Activated T-helper 17 cell treated with anti-CD3 and anti-CD28 coated beads, Interleukin-2, amount 50 U/mL, for 72 hours (primary cell): ENCODE measurements around the gene CEBPA. TPM values are rescaled to one million over a fixed set of nuclear protein-coding genes. Genes with fewer than 3 reads are reported as not detected.

Experiments
- ATAC-seq: fragments of 150-1000 bp; cut with Tn5 transposase; replicated peaks from 2 replicates; pipeline ENCODE4 v1.10.0; 2021; ENCODE audit warnings: mild to moderate bottlenecking, moderate library complexity
- H3K27ac Mint-ChIP-seq: one replicate; pipeline ENCODE4 v1.8.0; 2022; ENCODE audit warnings: mixed read lengths
- H3K27me3 Mint-ChIP-seq: one replicate; pipeline ENCODE4 v1.8.0; 2022; ENCODE audit warnings: mixed read lengths
- H3K36me3 Mint-ChIP-seq: one replicate; pipeline ENCODE4 v1.8.0; 2022; ENCODE audit warnings: low read depth, mild to moderate bottlenecking, mixed read lengths
- H3K4me1 Mint-ChIP-seq: one replicate; pipeline ENCODE4 v1.8.0; 2022; ENCODE audit warnings: mixed read lengths
- H3K4me3 Mint-ChIP-seq: one replicate; pipeline ENCODE4 v1.8.0; 2022; ENCODE audit warnings: mild to moderate bottlenecking, mixed read lengths
- H3K9me3 Mint-ChIP-seq: one replicate; pipeline ENCODE4 v1.8.0; 2022; ENCODE audit warnings: mixed read lengths
- total RNA-seq, 2 donors: library from RNA; stranded (reverse); gene quantifications; one replicate each; pipeline ENCODE4 v1.2.3, GENCODE V29; 2022

CEBPA gene
- total RNA-seq, 2 donors from 2014 or later: 0.21 to 0.26 TPM

DNA sequence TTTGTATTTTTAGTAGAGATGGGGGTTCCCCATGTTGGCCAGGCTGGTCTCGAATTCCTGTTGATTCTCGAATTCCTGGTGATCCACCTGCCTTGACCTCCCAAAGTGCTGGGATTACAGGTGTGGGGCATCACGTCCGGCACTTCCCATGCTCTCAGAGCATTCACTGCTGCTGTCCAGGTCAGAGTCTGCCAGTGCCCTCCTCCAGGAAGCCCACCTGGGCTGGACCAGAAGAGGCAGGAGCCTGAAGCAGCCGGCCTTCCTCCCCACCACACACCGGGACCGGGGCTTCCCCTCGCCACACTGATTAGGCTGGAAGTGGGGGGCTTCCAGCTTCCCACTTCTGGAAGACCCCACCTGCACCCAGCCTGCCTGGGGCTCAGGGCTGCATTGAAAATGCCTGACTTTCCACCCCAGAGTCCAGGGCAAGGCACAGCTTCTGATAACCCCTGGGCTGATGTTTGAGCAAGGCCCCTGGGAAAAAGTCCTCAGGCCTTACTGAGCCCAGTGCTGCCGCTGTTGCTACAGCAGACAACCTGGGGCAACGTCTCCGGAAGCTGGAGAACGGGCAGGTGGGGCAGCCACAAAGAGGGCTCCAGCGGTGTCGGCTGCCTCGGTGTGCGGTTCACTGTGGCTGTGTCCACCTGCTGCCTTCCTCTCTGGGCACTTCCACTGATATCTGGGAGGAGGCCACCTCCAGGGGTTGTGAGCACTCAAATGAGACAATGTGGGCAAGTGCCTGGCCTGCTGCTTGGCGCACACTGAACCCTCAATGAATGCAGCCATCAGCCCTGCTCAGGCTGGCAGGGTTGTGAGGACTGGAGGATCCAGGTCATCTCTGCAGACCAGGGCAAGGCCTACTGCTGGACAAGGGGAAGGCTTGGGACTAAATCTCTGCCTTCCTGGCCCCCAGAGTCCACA lies 22.6 kb downstream of the CEBPA start:
- Mint-ChIP-seq H3K36me3 (no peaks in the 10 kb centered on the region), H3K27ac (peak overlapping the region; percentile 16), H3K27me3 (no peaks in the 10 kb centered on the region), H3K4me1 (peaks cover 7% of the 10 kb centered on the region), H3K9me3 (no peaks in the 10 kb centered on the region), H3K4me3 (peak overlapping the region; percentile 2)
- no peak for ATAC-seq

DNA sequence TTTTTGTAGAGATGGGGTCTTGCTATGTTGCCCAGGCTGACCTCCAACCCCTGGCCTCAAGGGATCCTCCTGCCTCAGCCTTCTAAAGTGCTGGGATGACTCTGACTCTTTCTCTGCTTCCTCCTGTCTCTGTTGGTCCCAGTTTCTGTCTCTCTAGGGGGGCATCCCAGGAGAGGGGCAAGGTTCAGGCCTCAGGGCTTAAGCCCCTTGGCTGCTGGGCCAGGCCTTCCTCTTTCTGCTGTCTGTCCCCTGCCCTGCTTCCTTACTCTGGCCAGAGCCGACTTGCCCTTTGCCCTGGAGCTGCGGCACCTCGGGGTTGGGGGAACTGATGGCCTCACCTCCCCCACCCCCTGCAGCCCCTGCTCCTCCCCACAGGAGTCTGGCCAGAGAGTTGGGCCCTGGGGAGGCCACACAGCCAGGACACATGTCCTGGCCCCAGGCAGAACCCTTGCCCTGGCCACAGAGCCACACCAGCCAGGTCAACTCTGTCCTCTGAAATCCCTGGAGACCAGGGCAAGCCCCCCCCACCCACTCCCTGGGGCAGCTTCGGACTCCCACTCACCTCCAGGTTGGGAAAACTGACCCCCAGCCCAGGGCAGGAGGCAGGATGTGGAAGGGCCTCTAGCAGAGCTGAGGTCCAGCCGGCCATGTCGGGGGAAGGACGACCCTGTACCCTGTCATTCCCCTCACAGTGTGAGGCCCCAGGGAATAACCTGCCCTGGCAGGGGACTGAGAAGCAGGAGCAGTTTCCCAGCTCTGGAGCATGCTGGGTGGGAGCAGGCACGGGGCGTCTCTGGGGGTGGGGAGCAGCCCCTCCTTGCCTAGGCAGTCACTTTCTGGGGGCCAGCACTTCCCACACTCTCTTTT lies 23.7 kb downstream of the CEBPA start:
- H3K4me1 Mint-ChIP-seq: peaks cover 13% of the 10 kb centered on the region
- H3K9me3 Mint-ChIP-seq: no peaks in the 10 kb centered on the region
- no peaks in the 10 kb centered on the region for H3K36me3 Mint-ChIP-seq
- H3K27me3 Mint-ChIP-seq: no peaks in the 10 kb centered on the region
- H3K27ac Mint-ChIP-seq: no peak overlapping the region
- ATAC-seq: no peak
- H3K4me3 Mint-ChIP-seq: no peak overlapping the region

DNA sequence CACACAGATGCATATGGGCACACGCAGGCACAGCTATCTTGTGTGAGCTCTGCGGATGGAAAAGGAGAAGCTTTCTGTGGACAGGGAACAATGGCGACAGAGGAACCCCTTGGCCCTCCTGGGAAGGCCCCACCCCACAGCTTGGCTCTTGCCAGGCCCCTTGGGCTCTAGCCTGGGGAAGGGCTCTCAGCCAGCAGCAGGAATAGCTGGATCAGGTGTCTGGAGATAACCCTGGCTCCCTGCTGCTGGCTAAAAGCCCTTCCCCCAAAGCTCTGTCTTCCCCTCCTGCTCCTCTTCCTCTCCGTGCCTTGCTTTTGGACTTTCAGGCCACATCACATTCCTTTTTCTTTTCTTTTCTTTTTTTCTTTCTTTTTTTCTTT lies 24.3 kb downstream of the CEBPA start:
- no peak for ATAC-seq
- no peaks in the 10 kb centered on the region for H3K36me3 Mint-ChIP-seq
- peaks cover 13% of the 10 kb centered on the region for H3K4me1 Mint-ChIP-seq
- H3K27ac Mint-ChIP-seq: no peak overlapping the region
- no peak overlapping the region for H3K4me3 Mint-ChIP-seq
- no peaks in the 10 kb centered on the region for H3K27me3 Mint-ChIP-seq
- no peaks in the 10 kb centered on the region for H3K9me3 Mint-ChIP-seq

GRCh38 chr19:33277434-33277833 lies 24.9 kb downstream of the CEBPA start:
- H3K4me3 Mint-ChIP-seq: no peak overlapping the region
- H3K27ac Mint-ChIP-seq: no peak overlapping the region
- no peaks in the 10 kb centered on the region for H3K9me3 Mint-ChIP-seq
- H3K36me3 Mint-ChIP-seq: no peaks in the 10 kb centered on the region
- no peak for ATAC-seq
- no peaks in the 10 kb centered on the region for H3K27me3 Mint-ChIP-seq
- peaks cover 13% of the 10 kb centered on the region for H3K4me1 Mint-ChIP-seq

DNA sequence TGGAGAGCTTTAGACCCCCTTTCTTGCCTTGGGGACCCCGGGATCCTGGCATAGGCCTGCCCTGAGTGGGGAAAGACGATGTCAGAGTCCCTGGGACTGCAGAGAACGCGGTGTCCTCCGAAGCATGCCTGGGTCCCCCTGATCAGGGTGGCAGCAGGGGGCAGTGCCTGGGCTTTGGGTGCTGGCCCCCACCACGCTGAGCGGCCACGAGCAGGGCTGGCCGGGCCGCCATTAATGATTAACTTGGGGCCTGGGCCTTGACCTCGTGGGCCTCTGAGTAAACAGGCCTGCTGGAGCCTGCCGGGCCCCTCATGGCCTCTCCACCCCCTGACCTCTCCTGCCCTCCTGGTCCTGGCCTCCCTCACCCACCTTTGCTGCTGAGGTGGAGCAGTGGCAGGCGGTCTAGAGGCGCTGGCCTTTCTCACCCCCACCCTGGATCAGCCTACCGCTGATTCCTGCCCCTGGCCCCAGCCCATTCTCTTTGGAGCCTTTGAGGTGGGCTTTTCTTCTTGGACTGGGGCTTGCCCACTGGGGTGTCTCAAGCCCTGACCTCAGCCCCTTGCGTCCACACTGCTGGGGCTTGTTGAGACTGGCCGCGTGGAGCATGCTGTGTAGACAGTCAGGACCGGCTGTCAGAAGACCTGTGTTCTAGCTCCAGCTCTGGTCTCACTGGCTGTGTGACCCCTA lies 26.3 kb downstream of the CEBPA start:
- H3K4me3 Mint-ChIP-seq: no peak overlapping the region
- no peak for ATAC-seq
- no peaks in the 10 kb centered on the region for H3K9me3 Mint-ChIP-seq
- no peak overlapping the region for H3K27ac Mint-ChIP-seq
- H3K27me3 Mint-ChIP-seq: no peaks in the 10 kb centered on the region
- H3K36me3 Mint-ChIP-seq: no peaks in the 10 kb centered on the region
- peaks cover 13% of the 10 kb centered on the region for H3K4me1 Mint-ChIP-seq

DNA sequence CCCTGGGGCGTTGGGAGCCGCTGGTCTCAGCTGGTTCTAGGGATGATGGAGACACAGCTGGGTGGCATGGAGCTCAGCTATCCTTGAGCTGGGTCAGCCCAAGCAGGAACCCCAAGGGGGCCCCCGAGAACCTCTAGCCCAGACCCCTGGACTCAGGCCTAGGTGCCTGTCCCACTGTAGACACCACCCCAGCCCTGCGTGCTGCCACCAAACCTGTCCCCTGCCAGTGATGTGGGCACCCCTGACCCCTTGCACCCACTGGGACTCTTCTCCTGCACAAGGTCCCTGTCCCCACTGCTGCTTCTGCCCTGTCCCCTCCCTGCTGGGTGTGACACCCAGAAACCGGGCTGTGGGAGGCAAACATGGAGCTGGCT lies 26.8 kb downstream of the CEBPA start:
- H3K4me1 Mint-ChIP-seq: peaks cover 12% of the 10 kb centered on the region
- no peak for ATAC-seq
- H3K9me3 Mint-ChIP-seq: no peaks in the 10 kb centered on the region
- no peak overlapping the region for H3K27ac Mint-ChIP-seq
- no peaks in the 10 kb centered on the region for H3K27me3 Mint-ChIP-seq
- no peaks in the 10 kb centered on the region for H3K36me3 Mint-ChIP-seq
- H3K4me3 Mint-ChIP-seq: no peak overlapping the region

- H3K27me3 Mint-ChIP-seq: no peaks in the 10 kb centered on the region
- no peak overlapping the region for H3K27ac Mint-ChIP-seq
- no peak overlapping the region for H3K4me3 Mint-ChIP-seq
- no peaks in the 10 kb centered on the region for H3K9me3 Mint-ChIP-seq
- H3K36me3 Mint-ChIP-seq: no peaks in the 10 kb centered on the region
- ATAC-seq: no peak
- peaks cover 6% of the 10 kb centered on the region for H3K4me1 Mint-ChIP-seq
Measured at GRCh38 chr19:33274663-33275558, 27.4 kb downstream of the CEBPA start.

DNA sequence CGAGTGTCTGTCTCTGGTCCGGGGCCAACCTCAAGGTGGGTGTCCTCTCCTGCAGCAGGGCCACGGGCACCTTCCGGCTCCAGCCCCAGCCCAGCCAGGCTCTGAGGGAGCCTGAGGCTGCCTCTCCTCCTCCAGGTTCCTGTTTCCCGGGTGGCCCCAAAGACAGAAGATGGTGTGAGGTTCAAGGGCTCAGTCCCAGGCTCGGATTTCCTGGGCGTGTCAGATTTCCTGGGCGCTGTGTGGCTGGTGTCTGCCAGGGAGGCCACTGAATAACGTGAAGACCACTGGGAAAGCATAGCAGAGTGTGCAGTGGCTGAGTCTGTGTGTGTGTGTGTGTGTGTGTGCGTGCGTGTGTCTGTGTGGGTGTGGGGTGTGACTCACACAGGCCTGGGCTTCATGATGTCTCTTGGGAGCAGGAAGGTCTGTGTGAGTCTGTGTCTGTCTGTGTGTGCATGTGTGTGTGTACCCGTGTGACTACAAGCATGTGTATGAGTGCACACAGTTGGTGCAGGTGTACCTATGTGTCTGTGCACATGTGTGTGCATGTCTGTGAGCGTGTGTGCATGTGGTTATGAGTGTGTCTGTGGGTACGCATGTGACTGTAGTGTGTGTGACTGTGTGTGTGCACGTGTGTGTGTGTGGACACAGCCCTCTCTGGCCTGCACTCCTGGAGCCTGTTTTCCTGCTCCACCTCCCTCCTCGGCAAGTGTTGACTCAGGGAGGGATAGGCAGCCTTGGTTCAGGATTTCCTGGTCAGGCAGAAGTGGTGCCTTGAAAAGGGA lies 28.3 kb downstream of the CEBPA start:
- no peaks in the 10 kb centered on the region for H3K36me3 Mint-ChIP-seq
- H3K27ac Mint-ChIP-seq: peak overlapping the region; percentile 12
- no peaks in the 10 kb centered on the region for H3K9me3 Mint-ChIP-seq
- peaks cover 6% of the 10 kb centered on the region for H3K4me1 Mint-ChIP-seq
- no peak overlapping the region for H3K4me3 Mint-ChIP-seq
- peak; percentile 82 for ATAC-seq
- no peaks in the 10 kb centered on the region for H3K27me3 Mint-ChIP-seq

- Mint-ChIP-seq H3K36me3 (no peaks in the 10 kb centered on the region), H3K27me3 (no peaks in the 10 kb centered on the region), H3K27ac (no peak overlapping the region), H3K4me1 (peaks cover 6% of the 10 kb centered on the region), H3K9me3 (no peaks in the 10 kb centered on the region), H3K4me3 (no peak overlapping the region)
- no peak for ATAC-seq
Measured at GRCh38 chr19:33273065-33273736, 29.1 kb downstream of the CEBPA start.

DNA sequence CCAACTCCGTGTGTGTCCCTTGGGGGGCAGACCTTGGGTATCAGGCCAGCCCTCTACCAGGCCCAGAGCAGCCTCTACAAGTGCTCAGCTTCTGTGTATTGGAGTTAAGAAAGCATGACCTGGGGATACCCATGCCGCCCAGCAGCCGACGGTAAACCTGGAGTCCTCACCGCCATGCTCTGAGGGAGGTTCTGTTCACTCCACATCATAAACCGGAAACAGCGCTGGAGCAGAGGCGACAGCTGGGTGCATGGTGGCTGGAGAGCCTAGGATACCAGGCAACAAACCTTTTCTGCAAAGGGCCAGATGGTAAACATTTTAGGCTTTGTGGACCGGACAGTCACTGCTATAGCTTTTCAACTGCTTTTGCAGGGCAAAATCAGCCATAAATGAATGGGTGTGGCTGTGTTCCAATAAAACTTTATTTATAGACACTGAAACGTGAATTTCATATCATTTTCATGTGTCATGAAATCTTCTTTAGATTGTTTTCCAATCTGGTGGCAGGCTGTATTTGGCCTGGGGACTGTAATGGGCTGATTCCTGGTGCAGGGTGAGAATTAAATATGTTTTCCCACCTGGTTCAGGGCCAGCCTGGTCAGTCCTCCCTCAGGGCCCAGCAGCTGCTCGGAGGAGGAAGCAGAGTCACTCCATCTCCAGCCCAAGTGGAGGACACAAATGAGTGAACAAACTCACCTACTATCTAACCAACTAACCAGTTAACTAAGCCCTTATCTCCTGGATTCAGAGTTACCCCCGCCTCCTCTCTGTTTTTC lies 30.9 kb downstream of the CEBPA start:
- no peak overlapping the region for H3K4me3 Mint-ChIP-seq
- H3K9me3 Mint-ChIP-seq: no peaks in the 10 kb centered on the region
- no peaks in the 10 kb centered on the region for H3K36me3 Mint-ChIP-seq
- no peak overlapping the region for H3K27ac Mint-ChIP-seq
- H3K27me3 Mint-ChIP-seq: no peaks in the 10 kb centered on the region
- ATAC-seq: no peak
- peaks cover 6% of the 10 kb centered on the region for H3K4me1 Mint-ChIP-seq

DNA sequence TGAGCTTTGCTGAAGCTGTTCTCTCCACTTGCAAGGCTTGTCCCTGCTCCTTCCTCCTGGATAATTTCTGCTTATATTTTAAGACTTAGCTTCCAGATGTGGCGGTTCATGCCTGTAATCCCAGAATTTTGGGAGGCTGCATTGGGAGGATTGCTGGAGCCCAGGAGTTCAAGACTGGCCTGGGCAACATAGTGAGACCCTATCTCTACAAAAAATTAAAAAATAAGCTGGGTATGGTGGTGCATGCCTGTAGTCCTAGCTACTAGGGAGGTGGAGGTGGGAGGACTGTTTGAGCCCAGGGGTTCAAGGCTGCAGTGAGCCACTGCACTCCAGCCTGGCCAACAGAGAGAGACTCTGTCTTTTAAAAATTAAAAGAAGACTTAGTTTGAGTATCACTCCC lies 31.6 kb downstream of the CEBPA start:
- Mint-ChIP-seq H3K27ac (no peak overlapping the region), H3K36me3 (no peaks in the 10 kb centered on the region), H3K9me3 (no peaks in the 10 kb centered on the region), H3K27me3 (no peaks in the 10 kb centered on the region), H3K4me3 (no peak overlapping the region), H3K4me1 (peaks cover 6% of the 10 kb centered on the region)
- no peak for ATAC-seq

DNA sequence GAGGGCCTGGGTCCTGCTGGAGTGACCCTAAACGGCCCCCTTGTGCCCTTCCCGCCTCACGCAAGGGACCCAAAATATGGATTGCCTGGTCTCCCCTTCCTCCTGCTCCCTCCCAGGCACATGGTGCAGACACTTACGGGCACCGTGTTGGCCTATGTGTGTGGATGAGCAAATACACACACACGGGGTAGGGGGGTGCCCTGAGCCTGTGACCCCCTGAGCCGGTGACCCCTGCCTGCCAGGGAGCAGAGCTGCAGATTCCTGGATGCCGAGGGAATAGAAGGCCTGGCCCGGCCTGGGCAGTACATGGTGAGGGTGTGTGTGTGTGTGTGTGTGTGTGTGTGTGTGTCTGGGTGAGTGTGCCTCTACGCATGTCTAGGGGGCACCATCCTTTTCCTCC lies 33.3 kb downstream of the CEBPA start:
- H3K9me3 Mint-ChIP-seq: no peaks in the 10 kb centered on the region
- peaks cover 3% of the 10 kb centered on the region for H3K4me1 Mint-ChIP-seq
- no peak overlapping the region for H3K27ac Mint-ChIP-seq
- ATAC-seq: no peak
- no peaks in the 10 kb centered on the region for H3K27me3 Mint-ChIP-seq
- H3K36me3 Mint-ChIP-seq: no peaks in the 10 kb centered on the region
- H3K4me3 Mint-ChIP-seq: no peak overlapping the region
